GM21390 (cell line): ENCODE results near the gene AGPAT4.
A peak's percentile ranks its signal among the peaks of the same experiment; 100 is the strongest.
"Not testable (repeated sequence)": the region's sequence is repeated elsewhere in the genome, so short reads cannot be mapped to it uniquely, and the experiment has no call there.

ENCODE experiments used
- ATAC-seq: cut with Tn5 transposase; IDR thresholded peaks from one replicate; pipeline ENCODE4 v1.9.1; 2021; ENCODE audit not compliant: unreplicated experiment

Gene AGPAT4

GRCh38 chr6:161273752-161274487, at the start of gene AGPAT4:
AGPAT4 (minus strand) TSS chr6:161274061; CDS start chr6:161232213, 41,848 bp downstream.
- peak; percentile 97 for ATAC-seq

GRCh38 chr6:161319231-161319630, 45.4 kb upstream of the AGPAT4 start:
- ATAC-seq: no peak

GRCh38 chr6:161318456-161318855, 44.6 kb upstream of the AGPAT4 start:
- no peak for ATAC-seq

GRCh38 chr6:161316531-161316930, 42.7 kb upstream of the AGPAT4 start:
- no peak for ATAC-seq

GRCh38 chr6:161315246-161315917, 41.5 kb upstream of the AGPAT4 start:
- not testable (repeated sequence) for ATAC-seq

- ATAC-seq: not testable (repeated sequence)
Measured at GRCh38 chr6:161314541-161315245, 40.8 kb upstream of the AGPAT4 start.

GRCh38 chr6:161313940-161314509, 40.2 kb upstream of the AGPAT4 start:
- ATAC-seq: no peak

GRCh38 chr6:161313475-161313874, 39.6 kb upstream of the AGPAT4 start:
- ATAC-seq: not testable (repeated sequence)

GRCh38 chr6:161309774-161310173, 35.9 kb upstream of the AGPAT4 start:
- not testable (repeated sequence) for ATAC-seq

- ATAC-seq: no peak
Measured at GRCh38 chr6:161308075-161308655, 34.3 kb upstream of the AGPAT4 start.

- no peak for ATAC-seq
Measured at GRCh38 chr6:161305860-161306259, 32.0 kb upstream of the AGPAT4 start.

- ATAC-seq: no peak
Measured at GRCh38 chr6:161303628-161304340, 29.9 kb upstream of the AGPAT4 start.

GRCh38 chr6:161302949-161303348, 29.1 kb upstream of the AGPAT4 start:
- no peak for ATAC-seq

- no peak for ATAC-seq
Measured at GRCh38 chr6:161301338-161301737, 27.5 kb upstream of the AGPAT4 start.

- no peak for ATAC-seq
Measured at GRCh38 chr6:161300823-161301222, 27.0 kb upstream of the AGPAT4 start.

- no peak for ATAC-seq
Measured at GRCh38 chr6:161299726-161300125, 25.9 kb upstream of the AGPAT4 start.

- no peak for ATAC-seq
Measured at GRCh38 chr6:161295784-161296183, 21.9 kb upstream of the AGPAT4 start.

GRCh38 chr6:161292650-161293281, 18.9 kb upstream of the AGPAT4 start:
- no peak for ATAC-seq

GRCh38 chr6:161292145-161292544, 18.3 kb upstream of the AGPAT4 start:
- ATAC-seq: no peak

GRCh38 chr6:161290751-161291150, 16.9 kb upstream of the AGPAT4 start:
- no peak for ATAC-seq
